Measurements from ENCODE around the gene DYNLT1.

Gene DYNLT1

GRCh38 chr6:158629367-158630221 lies 14.9 kb downstream of the DYNLT1 start:
- TF ChIP-seq, protein P1, sequence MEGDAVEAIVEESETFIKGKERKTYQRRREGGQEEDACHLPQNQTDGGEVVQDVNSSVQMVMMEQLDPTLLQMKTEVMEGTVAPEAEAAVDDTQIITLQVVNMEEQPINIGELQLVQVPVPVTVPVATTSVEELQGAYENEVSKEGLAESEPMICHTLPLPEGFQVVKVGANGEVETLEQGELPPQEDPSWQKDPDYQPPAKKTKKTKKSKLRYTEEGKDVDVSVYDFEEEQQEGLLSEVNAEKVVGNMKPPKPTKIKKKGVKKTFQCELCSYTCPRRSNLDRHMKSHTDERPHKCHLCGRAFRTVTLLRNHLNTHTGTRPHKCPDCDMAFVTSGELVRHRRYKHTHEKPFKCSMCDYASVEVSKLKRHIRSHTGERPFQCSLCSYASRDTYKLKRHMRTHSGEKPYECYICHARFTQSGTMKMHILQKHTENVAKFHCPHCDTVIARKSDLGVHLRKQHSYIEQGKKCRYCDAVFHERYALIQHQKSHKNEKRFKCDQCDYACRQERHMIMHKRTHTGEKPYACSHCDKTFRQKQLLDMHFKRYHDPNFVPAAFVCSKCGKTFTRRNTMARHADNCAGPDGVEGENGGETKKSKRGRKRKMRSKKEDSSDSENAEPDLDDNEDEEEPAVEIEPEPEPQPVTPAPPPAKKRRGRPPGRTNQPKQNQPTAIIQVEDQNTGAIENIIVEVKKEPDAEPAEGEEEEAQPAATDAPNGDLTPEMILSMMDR (IDR thresholded peaks at IDR 0.05), result no peak
- H3K27ac ChIP-seq, result no peak overlapping the region
- peaks cover 88% of the 10 kb centered on the region for H3K36me3 ChIP-seq
- H3K4me1 ChIP-seq (ENCODE audit: control insufficient read depth in 1 of 2, insufficient read depth in 1 of 2, low read depth in 1 of 2, low read length in 1 of 2), result peaks cover 0 to 4% of the 10 kb centered on the region in 2 experiments
- H3K9me3 ChIP-seq, result no peaks in the 10 kb centered on the region
- no peaks in the 10 kb centered on the region for H3K27me3 ChIP-seq
- no peak overlapping the region for H3K4me3 ChIP-seq (ENCODE audit: low read depth in 1 of 2, low read length in 1 of 2)

DNA sequence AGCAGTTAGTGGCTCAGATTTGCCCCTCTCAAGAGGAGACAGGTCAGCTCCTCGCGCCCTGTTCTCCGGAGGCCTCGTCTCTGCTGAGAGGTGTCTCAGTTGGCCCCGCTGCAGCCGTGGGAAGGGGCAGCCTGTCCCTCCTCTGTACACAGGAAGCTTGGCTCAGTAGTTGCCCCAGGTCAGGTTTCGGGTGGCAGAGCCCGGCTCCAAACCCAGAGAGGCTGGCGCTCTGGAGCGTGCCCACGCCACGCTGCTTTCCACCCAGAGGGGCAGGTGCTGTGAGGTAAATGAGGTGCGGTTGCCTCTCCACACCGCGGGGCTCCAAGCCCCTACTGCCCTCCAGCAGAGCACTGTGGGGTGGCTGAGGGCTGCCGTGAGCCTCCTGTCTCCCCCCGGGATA lies 16.0 kb downstream of the DYNLT1 start:
- Histone ChIP-seq H3K4me1 (ENCODE audit: control insufficient read depth in 1 of 2, insufficient read depth in 1 of 2, low read depth in 1 of 2, low read length in 1 of 2) (peaks cover 0 to 4% of the 10 kb centered on the region in 2 experiments), H3K27ac (no peak overlapping the region), H3K27me3 (no peaks in the 10 kb centered on the region), H3K9me3 (no peaks in the 10 kb centered on the region), H3K36me3 (peaks cover 86% of the 10 kb centered on the region), H3K4me3 (ENCODE audit: low read depth in 1 of 2, low read length in 1 of 2) (no peak overlapping the region)
- TF ChIP-seq, protein P1 (IDR thresholded peaks at IDR 0.05), result no peak

- Histone ChIP-seq H3K27me3 (no peaks in the 10 kb centered on the region), H3K4me1 (ENCODE audit: control insufficient read depth in 1 of 2, insufficient read depth in 1 of 2, low read depth in 1 of 2, low read length in 1 of 2) (peaks cover 0 to 4% of the 10 kb centered on the region in 2 experiments), H3K9me3 (no peaks in the 10 kb centered on the region), H3K27ac (no peak overlapping the region), H3K36me3 (peaks cover 79% of the 10 kb centered on the region), H3K4me3 (ENCODE audit: low read depth in 1 of 2, low read length in 1 of 2) (no peak overlapping the region)
- TF ChIP-seq, protein P1 (IDR thresholded peaks at IDR 0.05), result no peak
These were observed 16.7 kb downstream of the DYNLT1 start for GRCh38 chr6:158627940-158628211.

- Histone ChIP-seq H3K9me3 (no peaks in the 10 kb centered on the region), H3K27me3 (no peaks in the 10 kb centered on the region), H3K27ac (no peak overlapping the region), H3K4me1 (ENCODE audit: control insufficient read depth in 1 of 2, insufficient read depth in 1 of 2, low read depth in 1 of 2, low read length in 1 of 2) (peaks cover 0 to 3% of the 10 kb centered on the region in 2 experiments), H3K36me3 (peaks cover 76% of the 10 kb centered on the region), H3K4me3 (ENCODE audit: low read depth in 1 of 2, low read length in 1 of 2) (no peak overlapping the region)
- TF ChIP-seq, protein P1 (IDR thresholded peaks at IDR 0.05), result no peak
These were observed 17.2 kb downstream of the DYNLT1 start for GRCh38 chr6:158627168-158627939.

DNA sequence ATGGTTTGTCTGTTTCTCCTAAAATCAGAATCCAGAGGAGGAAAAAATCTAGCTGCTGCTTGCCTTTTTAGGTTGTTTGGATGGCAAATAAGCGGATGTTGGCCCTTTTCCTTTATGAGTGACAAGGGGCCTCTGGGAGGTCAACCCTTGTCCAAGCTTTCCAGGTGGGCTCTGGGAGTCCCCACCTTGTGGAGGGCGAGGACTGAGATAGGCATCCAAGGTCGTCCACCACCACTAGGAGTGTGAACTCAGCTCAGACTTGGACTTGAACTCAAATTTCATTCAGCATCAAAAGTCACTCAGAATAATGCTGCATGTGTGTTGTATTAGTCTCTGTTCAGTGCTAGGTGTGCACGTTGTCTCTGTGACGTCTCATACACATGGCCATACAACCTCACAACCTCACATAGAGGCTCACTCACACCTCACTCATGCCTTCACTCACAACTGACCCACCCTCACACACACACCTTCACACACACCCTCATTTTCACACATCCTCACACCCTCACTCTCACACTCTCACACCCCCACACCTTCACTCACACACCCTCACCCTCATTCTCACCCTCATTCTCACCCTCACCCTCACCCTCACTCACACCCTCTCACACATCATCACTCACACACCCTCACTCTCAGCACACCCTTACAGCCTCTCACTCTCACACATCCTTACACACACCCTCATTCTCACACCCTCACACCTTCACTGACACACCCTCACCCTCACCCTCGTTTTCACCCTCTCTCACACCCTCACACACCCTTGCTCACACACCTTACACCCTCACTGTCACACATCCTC lies 18.0 kb downstream of the DYNLT1 start:
- TF ChIP-seq, protein P1 (IDR thresholded peaks at IDR 0.05), result no peak
- Histone ChIP-seq H3K4me1 (ENCODE audit: control insufficient read depth in 1 of 2, insufficient read depth in 1 of 2, low read depth in 1 of 2, low read length in 1 of 2) (no peaks in the 10 kb centered on the region), H3K27me3 (no peaks in the 10 kb centered on the region), H3K27ac (no peak overlapping the region), H3K36me3 (peaks cover 76% of the 10 kb centered on the region), H3K4me3 (ENCODE audit: low read depth in 1 of 2, low read length in 1 of 2) (no peak overlapping the region), H3K9me3 (no peaks in the 10 kb centered on the region)

All from neutrophil (primary cell).